IPS-20b (cell line): Measurements from ENCODE around the gene SNCAIP.

Source experiments
- H3K27ac ChIP-seq: one replicate; pipeline ENCODE4 v1.5.1; 2013; ENCODE audit warnings: low read length
- H3K27me3 ChIP-seq: 2 replicates; pipeline ENCODE4 v1.6.1; 2013; ENCODE audit warnings: mild to moderate bottlenecking, low read length, inconsistent platforms; ENCODE audit not compliant: insufficient read depth
- H3K36me3 ChIP-seq: 2 replicates; pipeline ENCODE4 v1.6.1; 2013; ENCODE audit warnings: low read depth, mild to moderate bottlenecking, inconsistent platforms, low read length, moderate library complexity; ENCODE audit not compliant: insufficient read depth
- H3K4me1 ChIP-seq: 2 replicates; pipeline ENCODE4 v1.6.1; 2013; ENCODE audit warnings: mild to moderate bottlenecking, control low read depth, inconsistent platforms, low read length, moderate library complexity; ENCODE audit not compliant: insufficient read depth
- H3K4me3 ChIP-seq: 2 replicates; pipeline ENCODE4 v1.5.1; 2013; ENCODE audit warnings: mild to moderate bottlenecking, low read length, inconsistent platforms
- H3K9ac ChIP-seq: 2 replicates; pipeline ENCODE4 v1.6.1; 2013; ENCODE audit warnings: low read depth, mild to moderate bottlenecking, inconsistent platforms, low read length, moderate library complexity
- H3K9me3 ChIP-seq: 2 replicates; pipeline ENCODE4 v1.6.1; 2013; ENCODE audit warnings: mild to moderate bottlenecking, low read depth, low read length, inconsistent platforms; ENCODE audit not compliant: insufficient read depth

Gene SNCAIP

DNA sequence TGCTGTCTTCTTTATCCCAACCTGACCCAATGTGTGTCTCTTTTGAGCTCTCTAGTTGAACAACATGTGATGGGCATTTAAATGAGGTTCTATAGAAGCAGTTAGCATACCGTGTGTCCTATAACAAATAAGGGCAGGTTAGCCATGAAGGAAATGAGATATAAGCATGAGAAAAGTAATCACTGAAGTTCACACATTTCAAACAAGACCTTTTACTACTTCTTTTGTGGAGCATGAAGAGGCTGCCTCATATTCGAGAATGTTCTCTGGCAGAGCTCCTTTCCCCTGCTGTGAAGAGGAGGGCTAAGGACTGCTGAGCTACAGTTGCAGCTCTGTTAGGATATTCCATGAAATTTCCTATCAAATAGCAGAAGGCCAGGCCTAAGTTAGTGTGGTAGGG, 15.2 kb upstream of the SNCAIP start:
- peaks cover 6% of the 10 kb centered on the region; the same call in 1 of the 2 replicates for H3K9me3 ChIP-seq
- no peaks in the 10 kb centered on the region for H3K36me3 ChIP-seq
- no peak overlapping the region for H3K9ac ChIP-seq
- H3K4me3 ChIP-seq, result no peak overlapping the region
- no peaks in the 10 kb centered on the region for H3K27me3 ChIP-seq
- peaks cover 9% of the 10 kb centered on the region for H3K4me1 ChIP-seq
- H3K27ac ChIP-seq, result no peak overlapping the region

DNA sequence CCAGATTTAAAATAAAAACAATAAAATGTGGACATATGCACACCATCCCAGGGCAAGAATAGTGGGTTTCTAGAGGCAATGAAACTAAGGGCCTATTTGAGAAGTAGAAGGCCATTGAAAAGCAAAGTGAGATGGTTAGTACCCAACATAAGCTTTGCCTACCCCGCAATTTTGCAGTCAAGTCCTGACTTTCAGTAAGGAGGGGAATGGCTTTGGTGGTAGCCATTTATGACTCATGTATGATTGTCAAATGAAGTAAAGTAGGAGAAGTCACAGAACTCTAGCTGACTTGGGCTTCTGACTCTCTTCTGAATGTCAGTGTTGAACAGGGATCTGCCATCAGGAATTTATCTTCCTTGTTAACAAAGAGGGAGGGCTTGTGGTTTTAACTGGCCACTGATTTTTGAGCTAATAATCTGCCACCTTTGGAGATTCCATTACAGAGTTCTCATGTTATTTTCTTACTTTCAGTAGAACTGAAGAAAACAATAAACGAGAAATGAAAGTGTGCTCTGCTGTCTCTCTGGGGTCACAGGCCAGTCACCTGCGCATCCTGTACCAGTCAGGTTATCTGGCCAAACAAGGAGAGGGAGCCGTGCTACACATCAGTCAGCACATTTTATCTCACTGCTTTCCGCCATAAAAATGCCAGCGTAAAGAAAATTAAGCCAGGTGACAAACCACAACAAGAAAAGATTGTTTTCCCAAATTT, 14.3 kb upstream of the SNCAIP start:
- Histone ChIP-seq H3K9me3 (peaks cover 6% of the 10 kb centered on the region; the same call in 1 of the 2 replicates), H3K36me3 (no peaks in the 10 kb centered on the region), H3K4me3 (no peak overlapping the region), H3K9ac (no peak overlapping the region), H3K27ac (no peak overlapping the region), H3K27me3 (no peaks in the 10 kb centered on the region), H3K4me1 (peaks cover under 1% of the 10 kb centered on the region)

DNA sequence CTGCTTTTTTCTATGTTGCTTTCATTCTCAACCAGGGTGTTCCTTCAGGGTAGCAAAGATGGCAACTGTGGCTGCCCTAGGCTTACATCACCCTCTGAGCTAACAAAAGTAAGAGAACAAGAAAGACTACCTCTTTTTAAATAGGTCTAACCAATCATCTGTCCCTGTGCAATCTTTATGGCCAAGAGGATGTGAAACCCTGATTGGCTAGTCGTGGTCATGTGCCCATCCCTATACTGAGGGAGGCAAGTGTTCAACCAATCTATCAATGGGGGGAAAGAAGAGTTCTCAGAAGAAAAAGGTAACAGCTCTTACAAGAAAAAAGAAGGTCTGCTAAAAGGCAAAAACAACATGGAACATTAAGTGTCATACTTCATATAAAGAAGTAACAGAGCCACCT, 11.7 kb upstream of the SNCAIP start:
- no peaks in the 10 kb centered on the region for H3K4me1 ChIP-seq
- no peak overlapping the region for H3K4me3 ChIP-seq
- no peaks in the 10 kb centered on the region for H3K27me3 ChIP-seq
- no peaks in the 10 kb centered on the region for H3K36me3 ChIP-seq
- H3K9ac ChIP-seq, result no peak overlapping the region
- no peak overlapping the region for H3K27ac ChIP-seq
- H3K9me3 ChIP-seq, result no peaks in the 10 kb centered on the region

DNA sequence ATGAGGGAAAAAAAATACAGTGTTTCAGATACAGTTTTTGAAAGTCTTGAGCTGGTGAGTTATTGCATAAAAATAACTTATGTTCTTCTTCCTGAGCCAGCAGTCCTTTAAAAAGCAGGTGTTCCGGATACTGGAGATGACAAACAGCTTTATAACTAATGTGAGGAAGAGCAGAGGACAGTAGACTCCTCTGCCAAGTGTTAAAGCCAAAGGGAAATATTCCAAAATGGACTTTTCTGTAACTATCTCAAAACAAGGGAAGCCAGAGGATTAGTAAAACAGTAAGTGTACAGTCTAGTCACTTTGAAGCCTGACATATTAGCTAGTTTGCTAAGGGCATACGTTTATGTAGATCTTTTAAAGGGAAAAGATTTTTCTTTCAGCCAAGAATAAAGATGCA, 11.0 kb upstream of the SNCAIP start:
- no peak overlapping the region for H3K27ac ChIP-seq
- no peaks in the 10 kb centered on the region for H3K36me3 ChIP-seq
- H3K9ac ChIP-seq, result no peak overlapping the region
- H3K9me3 ChIP-seq, result no peaks in the 10 kb centered on the region
- no peaks in the 10 kb centered on the region for H3K27me3 ChIP-seq
- H3K4me1 ChIP-seq, result no peaks in the 10 kb centered on the region
- H3K4me3 ChIP-seq, result no peak overlapping the region

DNA sequence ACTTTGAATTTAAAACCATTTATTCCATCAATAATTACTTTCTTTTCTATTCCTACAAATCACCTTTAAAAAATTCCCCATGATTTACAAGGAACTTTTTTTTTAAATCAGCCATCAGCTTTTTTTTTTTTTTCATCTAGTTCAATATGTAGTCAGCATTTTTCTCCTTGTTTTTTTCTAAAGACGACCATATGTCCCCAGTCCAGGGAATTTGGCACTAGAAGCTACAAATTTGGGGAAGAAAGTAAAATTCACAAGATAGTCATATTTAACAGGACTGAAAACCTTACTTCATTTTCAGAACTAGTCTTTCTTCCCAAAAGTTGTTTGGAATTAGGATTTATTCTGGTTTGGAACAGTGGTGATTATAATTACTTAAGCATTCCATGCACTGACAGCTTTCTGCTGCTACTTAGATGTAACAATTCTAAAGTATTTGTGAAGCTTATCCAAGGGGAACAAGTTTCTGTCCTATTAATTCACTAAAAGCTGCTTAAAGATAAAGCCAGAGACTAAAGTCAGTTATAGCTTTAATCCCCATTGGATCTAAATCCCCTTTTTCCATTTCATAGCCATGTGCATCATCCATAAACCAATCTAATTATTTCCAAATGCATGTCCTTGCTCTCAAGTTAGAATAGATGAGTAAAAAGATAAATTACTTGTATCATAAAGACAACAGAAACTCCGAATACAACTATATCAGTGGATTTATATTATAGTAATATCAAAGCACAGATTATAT, 7.4 kb upstream of the SNCAIP start:
- H3K9me3 ChIP-seq, result no peaks in the 10 kb centered on the region
- peaks cover 4% of the 10 kb centered on the region; the same call in 1 of the 2 replicates for H3K27me3 ChIP-seq
- H3K36me3 ChIP-seq, result no peaks in the 10 kb centered on the region
- H3K27ac ChIP-seq, result no peak overlapping the region
- H3K4me3 ChIP-seq, result no peak overlapping the region
- no peak overlapping the region for H3K9ac ChIP-seq
- no peaks in the 10 kb centered on the region for H3K4me1 ChIP-seq

DNA sequence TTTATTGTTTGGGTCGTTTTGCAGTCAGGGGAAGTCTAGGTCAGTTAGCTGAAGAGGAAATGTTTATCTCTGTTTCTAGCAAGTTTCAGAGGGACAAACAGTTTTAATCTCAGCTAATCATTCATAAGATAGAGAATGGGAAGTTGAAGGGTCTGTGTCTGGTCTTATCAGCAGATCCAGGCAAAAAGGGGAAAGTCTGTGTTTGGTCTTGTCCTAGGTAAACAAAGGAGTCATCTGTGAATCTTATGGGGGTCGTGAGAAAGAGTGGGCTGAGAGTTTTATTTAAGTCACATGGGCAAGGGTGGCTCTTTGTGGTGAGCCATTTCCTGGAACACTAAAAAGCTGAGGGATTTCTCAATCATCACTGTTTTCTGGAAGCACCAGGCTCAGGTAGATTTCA, 5.6 kb upstream of the SNCAIP start:
- Histone ChIP-seq H3K9ac (no peak overlapping the region), H3K27me3 (peaks cover 22% of the 10 kb centered on the region), H3K4me3 (no peak overlapping the region), H3K9me3 (no peaks in the 10 kb centered on the region), H3K36me3 (no peaks in the 10 kb centered on the region), H3K4me1 (no peaks in the 10 kb centered on the region), H3K27ac (no peak overlapping the region)

DNA sequence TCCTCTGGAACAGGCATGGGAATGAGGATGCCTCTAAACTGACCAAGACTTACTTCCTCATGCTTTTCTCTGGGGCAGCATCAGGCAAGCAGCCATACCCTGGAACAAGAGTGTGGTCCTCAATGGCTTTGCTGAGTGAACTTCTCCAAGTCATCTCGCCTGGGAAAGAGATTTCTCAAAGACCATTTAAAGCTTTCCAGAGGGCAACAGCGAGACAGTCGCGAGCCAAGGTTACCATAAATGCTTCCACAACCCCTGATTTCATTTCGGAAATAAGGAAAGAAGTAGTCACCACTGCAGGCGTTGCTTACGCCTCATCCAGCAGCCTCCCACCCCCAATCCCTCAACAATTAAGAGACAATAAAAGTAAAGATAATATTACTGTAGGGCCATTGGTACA, 1.1 kb upstream of the SNCAIP start:
- no peaks in the 10 kb centered on the region; the same call in 1 of the 2 replicates for H3K9me3 ChIP-seq
- no peak overlapping the region for H3K9ac ChIP-seq
- peaks cover 52% of the 10 kb centered on the region for H3K27me3 ChIP-seq
- peak overlapping the region; percentile 69; the same call in 1 of the 2 replicates for H3K4me3 ChIP-seq
- no peak overlapping the region for H3K27ac ChIP-seq
- no peaks in the 10 kb centered on the region for H3K36me3 ChIP-seq
- H3K4me1 ChIP-seq, result peaks cover 12% of the 10 kb centered on the region; the same call in 1 of the 2 replicates

DNA sequence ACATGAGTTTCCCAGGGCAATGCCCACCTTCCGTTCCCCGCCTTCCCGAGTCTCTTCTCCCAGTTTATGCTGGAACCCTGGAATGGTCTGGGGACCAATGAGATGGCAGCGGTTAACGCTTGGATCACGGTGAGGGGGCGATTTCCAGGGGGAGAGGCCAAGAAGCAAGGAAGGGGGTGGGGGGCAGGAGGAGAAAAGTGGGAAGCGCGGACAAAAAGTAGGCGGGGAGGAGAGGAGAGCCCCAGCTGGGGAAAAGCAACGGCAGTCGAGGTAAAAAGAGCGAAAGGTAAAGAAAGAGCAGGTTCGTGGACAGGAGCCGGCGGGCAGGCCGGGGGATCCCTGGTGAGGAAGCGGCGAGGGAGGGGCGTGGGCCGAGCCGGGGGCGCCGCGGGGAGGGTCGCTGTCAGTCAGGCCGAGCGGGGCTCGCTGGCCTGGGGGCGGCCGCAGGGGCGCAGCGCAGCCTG, 508 bp upstream of the SNCAIP start:
- Histone ChIP-seq H3K9ac (peak overlapping the region; percentile 37; the same call in 1 of the 2 replicates), H3K27me3 (peaks cover 52% of the 10 kb centered on the region), H3K36me3 (no peaks in the 10 kb centered on the region), H3K4me1 (peaks cover 12% of the 10 kb centered on the region; the same call in 1 of the 2 replicates), H3K27ac (no peak overlapping the region), H3K4me3 (peak overlapping the region; percentile 69; the same call in 1 of the 2 replicates), H3K9me3 (no peaks in the 10 kb centered on the region; the same call in 1 of the 2 replicates)

DNA sequence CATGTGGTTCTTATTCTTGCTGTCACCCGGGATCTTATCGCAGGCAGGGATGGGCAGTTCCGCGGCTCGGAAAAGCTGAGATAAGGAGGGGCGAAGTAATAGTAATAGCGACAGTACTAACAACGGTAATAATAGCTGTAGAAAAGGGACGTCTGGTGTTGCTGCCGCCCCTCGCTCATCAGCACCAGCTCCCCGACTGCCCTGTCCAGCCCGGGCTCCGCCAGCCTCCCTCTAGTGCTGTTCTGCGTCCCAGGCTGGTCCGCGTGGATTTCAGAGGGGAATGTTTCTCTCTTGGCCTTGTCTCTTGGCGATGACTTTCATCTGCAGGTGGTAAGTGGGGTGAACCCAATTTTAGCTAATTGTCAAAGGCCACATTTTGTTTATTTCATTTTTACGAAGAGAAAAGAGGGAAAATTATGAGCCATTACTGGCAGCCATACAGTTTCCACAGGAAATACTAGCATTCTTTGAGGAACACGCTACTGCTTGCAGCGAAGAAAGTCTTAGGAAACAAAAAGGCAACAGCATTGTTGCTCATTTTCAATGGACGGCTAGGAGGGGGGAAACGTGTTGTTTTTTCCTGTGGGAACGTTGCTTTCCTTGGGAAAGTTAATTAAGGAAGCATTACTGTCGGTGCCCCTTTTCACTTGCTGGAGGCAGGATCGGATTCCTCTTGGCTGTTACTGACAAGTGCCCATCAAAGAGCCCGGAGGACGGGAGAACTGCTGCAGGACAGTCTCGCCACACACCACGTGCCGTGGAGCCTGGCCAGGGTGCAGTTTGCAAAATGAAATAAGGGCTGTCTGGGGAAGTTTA, 762 bp downstream of the SNCAIP start:
- Histone ChIP-seq H3K9me3 (no peaks in the 10 kb centered on the region; the same call in 1 of the 2 replicates), H3K4me1 (peaks cover 12% of the 10 kb centered on the region; the same call in 1 of the 2 replicates), H3K27ac (no peak overlapping the region), H3K4me3 (peak overlapping the region; percentile 78), H3K27me3 (peaks cover 52% of the 10 kb centered on the region), H3K36me3 (no peaks in the 10 kb centered on the region), H3K9ac (peak overlapping the region; percentile 9; the same call in 1 of the 2 replicates)

DNA sequence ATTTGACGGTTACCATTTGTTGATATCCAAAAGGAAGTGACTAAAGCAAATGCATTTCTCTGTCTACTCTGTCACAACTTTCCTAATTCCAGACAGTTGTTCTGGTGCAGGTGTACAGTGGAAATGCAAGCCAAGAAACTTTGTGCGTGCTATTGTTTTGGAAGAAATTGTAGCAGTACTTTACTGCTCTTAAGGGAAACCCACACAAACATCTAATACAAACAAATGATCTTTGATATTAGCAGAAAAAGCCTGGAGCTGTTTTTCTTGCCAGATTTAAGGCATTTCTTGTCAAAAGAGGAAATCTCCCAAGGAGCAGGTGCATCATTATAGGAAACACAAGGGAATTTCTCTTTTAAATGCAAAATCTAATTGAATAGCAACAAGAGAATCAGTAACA, 2.0 kb downstream of the SNCAIP start:
- Histone ChIP-seq H3K36me3 (no peaks in the 10 kb centered on the region), H3K9ac (no peak overlapping the region), H3K9me3 (no peaks in the 10 kb centered on the region; the same call in 1 of the 2 replicates), H3K4me3 (no peak overlapping the region), H3K27ac (no peak overlapping the region), H3K27me3 (peaks cover 52% of the 10 kb centered on the region), H3K4me1 (peaks cover 12% of the 10 kb centered on the region; the same call in 1 of the 2 replicates)

DNA sequence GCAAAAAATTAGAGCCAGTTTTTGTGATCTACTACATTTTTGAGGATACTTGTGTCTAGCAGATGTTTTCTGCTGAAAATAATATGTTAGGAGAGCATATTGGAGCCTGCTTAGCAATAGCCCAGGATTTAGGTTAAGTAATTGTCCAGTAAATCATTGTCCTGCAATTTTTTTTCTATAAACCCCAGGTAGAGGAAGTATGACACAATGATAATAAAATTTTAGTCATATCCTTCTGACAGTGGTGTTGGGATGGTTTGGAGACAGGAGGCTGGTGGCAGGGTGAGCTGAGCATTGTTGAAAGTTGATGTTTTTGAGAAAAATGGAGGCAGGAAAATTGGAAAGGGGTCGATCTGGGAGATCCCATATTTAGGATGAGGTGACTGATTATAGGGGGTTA, 3.5 kb downstream of the SNCAIP start:
- Histone ChIP-seq H3K27me3 (peaks cover 39% of the 10 kb centered on the region), H3K4me3 (no peak overlapping the region), H3K4me1 (peaks cover 12% of the 10 kb centered on the region; the same call in 1 of the 2 replicates), H3K27ac (no peak overlapping the region), H3K9me3 (no peaks in the 10 kb centered on the region; the same call in 1 of the 2 replicates), H3K36me3 (no peaks in the 10 kb centered on the region), H3K9ac (no peak overlapping the region)
